Measurements from ENCODE around the gene CAV2. TPM values are rescaled to one million over a fixed set of nuclear protein-coding genes. Genes with fewer than 3 reads are reported as not detected.

Gene CAV2
- total RNA-seq, 1 experiment from 2014 or later = 171 TPM

- peaks cover 7% of the 10 kb centered on the region for H3K9me3 Mint-ChIP-seq (ENCODE audit: unreplicated experiment)
- no peaks in the 10 kb centered on the region for H3K27me3 Mint-ChIP-seq (ENCODE audit: insufficient read depth, unreplicated experiment)
- peak overlapping the region; percentile 76 for H3K4me3 Mint-ChIP-seq (ENCODE audit: unreplicated experiment)
- peaks cover 35% of the 10 kb centered on the region for H3K4me1 Mint-ChIP-seq (ENCODE audit: insufficient read depth, unreplicated experiment)
- CTCF ChIA-PET = interaction anchor here (0.5 to 3.1 kb wide), 8 partner anchors 11 to 254 kb away, joined by 3 to 14 read pairs (median 3); no protein-coding TSS in a partner anchor
- POLR2A ChIA-PET = interaction anchor here (0.6 to 7.5 kb wide), 16 partner anchors 9 to 301 kb away, joined by 3 to 162 read pairs (median 6); partner anchors contain the start of genes CAV1, CAV2 and TES
- no peak for TF ChIP-seq CTCF (IDR thresholded peaks at IDR 0.05; ENCODE audit: unreplicated experiment)
- H3K36me3 Mint-ChIP-seq (ENCODE audit: insufficient read depth, unreplicated experiment) = peaks cover 17% of the 10 kb centered on the region
- intact Hi-C loops (cut with micrococcal nuclease) = loop anchor here (1.0 kb wide), 1 partner anchor 12 kb away; no protein-coding TSS in a partner anchor
- peak overlapping the region; percentile 82 for H3K27ac Mint-ChIP-seq (ENCODE audit: low read depth, unreplicated experiment)
- peak; percentile 35 for DNase-seq (ENCODE audit: unreplicated experiment)
- BruUV-seq (replicated peaks) = no TSS peak
These were observed 13.1 kb downstream of the CAV2 start for GRCh38 chr7:116512520-116513188.

- Mint-ChIP-seq H3K36me3 (ENCODE audit: insufficient read depth, unreplicated experiment) (no peaks in the 10 kb centered on the region), H3K27me3 (ENCODE audit: insufficient read depth, unreplicated experiment) (no peaks in the 10 kb centered on the region), H3K9me3 (ENCODE audit: unreplicated experiment) (no peaks in the 10 kb centered on the region), H3K4me3 (ENCODE audit: unreplicated experiment) (no peak overlapping the region), H3K27ac (ENCODE audit: low read depth, unreplicated experiment) (no peak overlapping the region), H3K4me1 (ENCODE audit: insufficient read depth, unreplicated experiment) (peaks cover 24% of the 10 kb centered on the region)
- CTCF ChIA-PET = interaction anchor here (0.6 to 1.2 kb wide), 4 partner anchors 12 to 342 kb away, joined by 3 to 4 read pairs (median 4); no protein-coding TSS in a partner anchor
- no peak for TF ChIP-seq CTCF (IDR thresholded peaks at IDR 0.05; ENCODE audit: unreplicated experiment)
- POLR2A ChIA-PET = interaction anchor here (0.6 to 0.7 kb wide), 2 partner anchors 17 to 263 kb away, joined by 3 read pairs; no protein-coding TSS in a partner anchor
- BruUV-seq (replicated peaks) = no TSS peak
- intact Hi-C loops (cut with micrococcal nuclease) = no loop called here
- DNase-seq (ENCODE audit: unreplicated experiment) = no peak
These were observed 16.0 kb downstream of the CAV2 start for GRCh38 chr7:116515584-116515983.

GRCh38 chr7:116516324-116516723 lies 16.8 kb downstream of the CAV2 start:
- H3K36me3 Mint-ChIP-seq (ENCODE audit: insufficient read depth, unreplicated experiment) = no peaks in the 10 kb centered on the region
- no peak for TF ChIP-seq CTCF (IDR thresholded peaks at IDR 0.05; ENCODE audit: unreplicated experiment)
- no peak overlapping the region for H3K4me3 Mint-ChIP-seq (ENCODE audit: unreplicated experiment)
- no peak overlapping the region for H3K27ac Mint-ChIP-seq (ENCODE audit: low read depth, unreplicated experiment)
- DNase-seq (ENCODE audit: unreplicated experiment) = no peak
- ChIA-PET POLR2A (no interaction called here), CTCF (interaction anchor here (0.6 to 1.2 kb wide), 2 partner anchors 280 to 292 kb away, joined by 3 read pairs; no protein-coding TSS in a partner anchor)
- BruUV-seq (replicated peaks) = no TSS peak
- H3K4me1 Mint-ChIP-seq (ENCODE audit: insufficient read depth, unreplicated experiment) = peaks cover 22% of the 10 kb centered on the region
- intact Hi-C loops (cut with micrococcal nuclease) = no loop called here
- no peaks in the 10 kb centered on the region for H3K27me3 Mint-ChIP-seq (ENCODE audit: insufficient read depth, unreplicated experiment)
- no peaks in the 10 kb centered on the region for H3K9me3 Mint-ChIP-seq (ENCODE audit: unreplicated experiment)

GRCh38 chr7:116517626-116518025 lies 18.1 kb downstream of the CAV2 start:
- Mint-ChIP-seq H3K27ac (ENCODE audit: low read depth, unreplicated experiment) (no peak overlapping the region), H3K9me3 (ENCODE audit: unreplicated experiment) (no peaks in the 10 kb centered on the region), H3K4me1 (ENCODE audit: insufficient read depth, unreplicated experiment) (peaks cover 19% of the 10 kb centered on the region), H3K27me3 (ENCODE audit: insufficient read depth, unreplicated experiment) (no peaks in the 10 kb centered on the region), H3K4me3 (ENCODE audit: unreplicated experiment) (no peak overlapping the region), H3K36me3 (ENCODE audit: insufficient read depth, unreplicated experiment) (no peaks in the 10 kb centered on the region)
- no peak for DNase-seq (ENCODE audit: unreplicated experiment)
- no TSS peak for BruUV-seq (replicated peaks)
- intact Hi-C loops (cut with micrococcal nuclease) = no loop called here
- ChIA-PET POLR2A (no interaction called here), CTCF (no interaction called here)
- TF ChIP-seq CTCF (IDR thresholded peaks at IDR 0.05; ENCODE audit: unreplicated experiment) = no peak
